SK-N-SH (cell line): Measurements from ENCODE around the gene BBS2.

Experiments
- CTCF ChIP-seq: fragments of 200-600 bp; sonication (generic); IDR thresholded peaks from 2 replicates; pipeline ENCODE4 v1.6.1; 2017; ENCODE audit warnings: antibody characterized with exemption, mild to moderate bottlenecking, moderate library complexity
- EP300 ChIP-seq, 2 experiments: IDR thresholded peaks; 2 replicates each; pipeline versions ENCODE4 v1.4.0 to v1.6.1; 2012; ENCODE audit warnings: borderline replicate concordance in 1 of 2, low read depth in 1 of 2, low read length in 1 of 2
- EZH2phosphoT487 ChIP-seq: fragments of 200-600 bp; sonication (generic); IDR thresholded peaks from 2 replicates; pipeline ENCODE4 v1.6.1; 2017; ENCODE audit warnings: low read depth, mixed run types, mild to moderate bottlenecking, antibody characterized with exemption, moderate library complexity, borderline replicate concordance
- FOXJ3 ChIP-seq: sonication (generic); formaldehyde crosslinking; IDR thresholded peaks from 2 replicates; pipeline ENCODE4 v1.5.1; 2020; ENCODE audit warnings: mild to moderate bottlenecking, missing genetic modification reagents
- FOXM1 ChIP-seq: IDR thresholded peaks from 2 replicates; pipeline ENCODE4 v1.4.0; 2012; ENCODE audit warnings: low read depth, mild to moderate bottlenecking
- IRF3 ChIP-seq: fragments of 150-350 bp; IDR thresholded peaks from 2 replicates; pipeline ENCODE4 v1.6.1; 2016; ENCODE audit warnings: mild to moderate bottlenecking, low read depth, low read length
- MAX ChIP-seq: IDR thresholded peaks from 2 replicates; pipeline ENCODE4 v1.4.0; 2012; ENCODE audit warnings: low read depth
- POLR2AphosphoS5 ChIP-seq: IDR thresholded peaks from 2 replicates; pipeline ENCODE4 v1.6.1; 2012; ENCODE audit warnings: low read depth, low read length
- REST ChIP-seq: IDR thresholded peaks from 2 replicates; pipeline ENCODE4 v1.6.1; 2012; ENCODE audit warnings: mild to moderate bottlenecking, low read depth, low read length, moderate library complexity
- TAF1 ChIP-seq: IDR thresholded peaks from 2 replicates; pipeline ENCODE4 v1.6.1; 2012; ENCODE audit warnings: low read depth, mild to moderate bottlenecking, low read length, moderate library complexity, borderline replicate concordance

GRCh38 chr16:56463153-56463552 lies 56.7 kb downstream of the BBS2 start:
- TF ChIP-seq POLR2AphosphoS5 (no peak), EP300 (IDR thresholded peaks at IDR 0.05; ENCODE audit: borderline replicate concordance in 1 of 2, low read depth in 1 of 2, low read length in 1 of 2) (no peak), EZH2phosphoT487 (no peak), CTCF (no peak), TAF1 (no peak), IRF3 (no peak), FOXJ3 (no peak), REST (no peak), MAX (no peak), FOXM1 (no peak)
